Activated CD4-positive, alpha-beta T cell treated with anti-CD3 and anti-CD28 coated beads, Interleukin-2, Interleukin-4, amounts not matched to agents 100 ng/mL and 50 ng/mL, durations not matched to agents 16 hours and 8 hours (primary cell): Measurements from ENCODE around the gene UST.
"Not testable (repeated sequence)": the region's sequence is repeated elsewhere in the genome, so short reads cannot be mapped to it uniquely, and the experiment has no call there.

Source experiments
- DNase-seq: peaks from one replicate; pipeline ENCODE4 v3.0.0-alpha.2; 2020; ENCODE audit warnings: low spot score

Gene UST

GRCh38 chr6:148868901-148869300 lies 122.1 kb downstream of the UST start:
- no peak for DNase-seq

GRCh38 chr6:148869585-148869984 lies 122.8 kb downstream of the UST start:
- DNase-seq = no peak

- no peak for DNase-seq
Measured at GRCh38 chr6:148873154-148873553, 126.3 kb downstream of the UST start.

GRCh38 chr6:148873868-148874267 lies 127.0 kb downstream of the UST start:
- no peak for DNase-seq

GRCh38 chr6:148874698-148875293 lies 128.0 kb downstream of the UST start:
- no peak for DNase-seq

- DNase-seq = no peak
Measured at GRCh38 chr6:148878683-148879082, 131.9 kb downstream of the UST start.

GRCh38 chr6:148880742-148881141 lies 133.9 kb downstream of the UST start:
- DNase-seq = not testable (repeated sequence)

GRCh38 chr6:148881593-148882311 lies 134.9 kb downstream of the UST start:
- no peak for DNase-seq

- no peak for DNase-seq
Measured at GRCh38 chr6:148883270-148883669, 136.4 kb downstream of the UST start.

GRCh38 chr6:148884461-148884860 lies 137.6 kb downstream of the UST start:
- DNase-seq = no peak

- DNase-seq = no peak
Measured at GRCh38 chr6:148885136-148885865, 138.5 kb downstream of the UST start.

GRCh38 chr6:148885925-148886845 lies 139.4 kb downstream of the UST start:
- DNase-seq = no peak

GRCh38 chr6:148887181-148887580 lies 140.4 kb downstream of the UST start:
- DNase-seq = no peak

- no peak for DNase-seq
Measured at GRCh38 chr6:148888856-148889255, 142.0 kb downstream of the UST start.

GRCh38 chr6:148890096-148890495 lies 143.3 kb downstream of the UST start:
- DNase-seq = no peak

- no peak for DNase-seq
Measured at GRCh38 chr6:148890652-148891404, 144.0 kb downstream of the UST start.

GRCh38 chr6:148891405-148891783 lies 144.6 kb downstream of the UST start:
- DNase-seq = no peak

- DNase-seq = no peak
Measured at GRCh38 chr6:148892247-148892646, 145.4 kb downstream of the UST start.

GRCh38 chr6:148893073-148893472 lies 146.2 kb downstream of the UST start:
- DNase-seq = no peak

GRCh38 chr6:148893481-148893880 lies 146.7 kb downstream of the UST start:
- no peak for DNase-seq

GRCh38 chr6:148898376-148899014 lies 151.7 kb downstream of the UST start:
- DNase-seq = no peak
